Fibroblast of skin of left biceps (primary cell): ENCODE measurements around the gene LIPA.

Experiments used
- DNase-seq, 2 experiments: peaks; one replicate each; pipeline ENCODE4 v3.0.0-alpha.2; 2013; ENCODE audit warnings: low read depth in 2 of 2

Gene LIPA

DNA sequence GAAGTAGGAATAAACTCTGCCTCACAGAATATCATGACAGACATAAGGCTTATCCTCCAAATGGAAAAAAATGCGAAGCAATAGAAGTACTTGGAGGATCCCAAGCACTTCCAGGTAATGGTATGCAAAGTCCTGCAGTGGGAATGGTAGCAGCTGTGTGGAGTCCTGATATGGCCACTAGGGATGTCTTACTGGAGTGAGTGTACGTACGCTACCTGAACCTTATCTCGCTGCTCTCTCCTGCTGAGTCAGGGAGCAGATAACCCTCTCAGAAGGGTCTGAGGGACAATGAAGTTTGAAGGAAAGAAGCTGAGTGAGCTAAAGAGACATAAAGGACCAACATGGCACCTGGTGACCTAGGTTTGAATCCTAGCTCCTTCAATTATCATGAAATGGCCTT is 86.7 kb downstream of the LIPA start:
- no peak for DNase-seq

DNA sequence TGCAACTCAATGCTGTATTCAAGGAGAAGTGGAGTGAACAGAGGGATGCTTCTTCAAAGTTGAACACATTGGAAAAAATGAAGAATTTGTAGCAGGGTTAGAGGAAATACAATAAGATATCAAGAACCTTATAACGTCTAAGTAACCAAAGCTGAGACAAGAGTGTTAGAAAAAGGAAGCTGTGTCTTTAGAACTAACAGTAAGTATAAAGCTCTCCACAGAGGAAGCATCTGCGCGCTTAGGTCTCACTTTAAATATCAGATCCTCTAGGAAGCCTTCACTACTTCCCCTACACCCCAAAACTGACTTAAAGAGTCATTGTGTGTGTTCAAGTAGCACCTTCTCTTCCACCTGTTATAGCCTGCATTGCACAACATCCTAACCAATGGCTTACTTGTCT is 87.5 kb downstream of the LIPA start:
- DNase-seq = no peak
